Astrocyte of the cerebellum (primary cell): ENCODE data around the gene ARHGEF28.

Experiments used
- DNase-seq: peaks from one replicate; pipeline ENCODE4 v3.0.0-alpha.2; 2011; ENCODE audit warnings: low read depth
- H3K4me3 ChIP-seq: 2 replicates; pipeline ENCODE4 v1.5.1; 2011; ENCODE audit warnings: mild to moderate bottlenecking, low read depth, low read length, moderate library complexity
- in situ Hi-C: cut with HindIII; loops from 2 replicates; pipeline ENCODE4 v1.10.0; 2017; ENCODE audit warnings: low sequenced_read_pairs
- TF ChIP-seq, protein P1 (sequence below): IDR thresholded peaks from 2 replicates; pipeline ENCODE4 v1.5.1; 2012; ENCODE audit warnings: low read length, low read depth, moderate library complexity, mild to moderate bottlenecking; ENCODE audit errors: missing control alignments

ARHGEF28 gene

GRCh38 chr5:73726071-73726470 is 100.1 kb downstream of the ARHGEF28 start:
- no peak overlapping the region for H3K4me3 ChIP-seq
- TF ChIP-seq, protein P1, sequence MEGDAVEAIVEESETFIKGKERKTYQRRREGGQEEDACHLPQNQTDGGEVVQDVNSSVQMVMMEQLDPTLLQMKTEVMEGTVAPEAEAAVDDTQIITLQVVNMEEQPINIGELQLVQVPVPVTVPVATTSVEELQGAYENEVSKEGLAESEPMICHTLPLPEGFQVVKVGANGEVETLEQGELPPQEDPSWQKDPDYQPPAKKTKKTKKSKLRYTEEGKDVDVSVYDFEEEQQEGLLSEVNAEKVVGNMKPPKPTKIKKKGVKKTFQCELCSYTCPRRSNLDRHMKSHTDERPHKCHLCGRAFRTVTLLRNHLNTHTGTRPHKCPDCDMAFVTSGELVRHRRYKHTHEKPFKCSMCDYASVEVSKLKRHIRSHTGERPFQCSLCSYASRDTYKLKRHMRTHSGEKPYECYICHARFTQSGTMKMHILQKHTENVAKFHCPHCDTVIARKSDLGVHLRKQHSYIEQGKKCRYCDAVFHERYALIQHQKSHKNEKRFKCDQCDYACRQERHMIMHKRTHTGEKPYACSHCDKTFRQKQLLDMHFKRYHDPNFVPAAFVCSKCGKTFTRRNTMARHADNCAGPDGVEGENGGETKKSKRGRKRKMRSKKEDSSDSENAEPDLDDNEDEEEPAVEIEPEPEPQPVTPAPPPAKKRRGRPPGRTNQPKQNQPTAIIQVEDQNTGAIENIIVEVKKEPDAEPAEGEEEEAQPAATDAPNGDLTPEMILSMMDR, result no peak
- in situ Hi-C loops, result no loop called here
- no peak for DNase-seq

DNA sequence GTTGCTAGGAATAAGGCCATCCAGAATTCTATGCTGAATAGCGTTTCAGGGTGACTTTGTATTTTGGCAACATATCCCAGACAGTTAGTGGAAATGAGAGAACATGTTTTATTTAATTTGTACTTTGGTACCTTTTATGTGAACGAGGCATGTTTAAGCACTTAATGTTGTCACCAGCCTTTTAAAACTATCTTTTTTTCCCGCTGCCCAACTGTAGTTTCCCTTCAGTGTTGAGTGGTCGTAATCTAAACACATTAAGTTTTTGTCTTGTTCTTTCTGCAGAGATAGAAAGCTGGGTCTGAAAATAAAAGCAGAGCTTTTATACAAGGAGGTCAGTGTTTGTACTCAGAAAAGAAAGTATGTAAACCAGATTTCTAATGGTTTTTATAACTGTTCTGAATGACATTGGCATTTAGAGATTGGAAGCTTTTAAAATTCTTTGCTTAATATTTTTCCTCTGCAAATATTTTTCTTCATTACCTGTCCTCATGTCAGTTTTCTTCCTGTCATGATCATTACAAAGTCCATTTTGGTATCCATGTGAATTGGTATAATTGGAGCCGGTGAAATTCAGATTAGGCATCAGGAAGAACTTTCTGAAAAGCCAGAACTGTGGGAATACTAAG is 100.7 kb downstream of the ARHGEF28 start:
- in situ Hi-C loops, result no loop called here
- no peak for DNase-seq
- H3K4me3 ChIP-seq, result no peak overlapping the region
- TF ChIP-seq, protein P1, result no peak

DNA sequence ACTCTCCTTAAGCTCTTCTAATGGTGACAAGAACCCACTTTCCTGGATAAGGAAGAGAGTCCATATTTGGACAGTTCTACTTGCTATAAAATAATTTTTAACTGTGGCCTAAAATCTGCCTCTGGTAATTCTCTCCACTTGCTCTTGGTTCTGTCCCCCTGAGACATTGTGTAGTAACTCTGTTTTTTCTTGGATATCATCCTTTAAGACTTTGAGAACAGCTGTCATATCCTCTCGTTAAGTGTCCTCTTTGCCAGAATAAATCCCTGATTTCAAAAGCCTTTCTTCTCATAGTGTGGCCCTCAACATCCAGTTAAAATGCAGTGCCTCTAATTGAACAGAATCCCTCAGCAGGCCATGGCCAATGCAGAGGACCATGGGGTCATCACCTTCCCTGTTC is 101.5 kb downstream of the ARHGEF28 start:
- in situ Hi-C loops, result no loop called here
- no peak overlapping the region for H3K4me3 ChIP-seq
- DNase-seq, result no peak
- TF ChIP-seq, protein P1, result no peak

DNA sequence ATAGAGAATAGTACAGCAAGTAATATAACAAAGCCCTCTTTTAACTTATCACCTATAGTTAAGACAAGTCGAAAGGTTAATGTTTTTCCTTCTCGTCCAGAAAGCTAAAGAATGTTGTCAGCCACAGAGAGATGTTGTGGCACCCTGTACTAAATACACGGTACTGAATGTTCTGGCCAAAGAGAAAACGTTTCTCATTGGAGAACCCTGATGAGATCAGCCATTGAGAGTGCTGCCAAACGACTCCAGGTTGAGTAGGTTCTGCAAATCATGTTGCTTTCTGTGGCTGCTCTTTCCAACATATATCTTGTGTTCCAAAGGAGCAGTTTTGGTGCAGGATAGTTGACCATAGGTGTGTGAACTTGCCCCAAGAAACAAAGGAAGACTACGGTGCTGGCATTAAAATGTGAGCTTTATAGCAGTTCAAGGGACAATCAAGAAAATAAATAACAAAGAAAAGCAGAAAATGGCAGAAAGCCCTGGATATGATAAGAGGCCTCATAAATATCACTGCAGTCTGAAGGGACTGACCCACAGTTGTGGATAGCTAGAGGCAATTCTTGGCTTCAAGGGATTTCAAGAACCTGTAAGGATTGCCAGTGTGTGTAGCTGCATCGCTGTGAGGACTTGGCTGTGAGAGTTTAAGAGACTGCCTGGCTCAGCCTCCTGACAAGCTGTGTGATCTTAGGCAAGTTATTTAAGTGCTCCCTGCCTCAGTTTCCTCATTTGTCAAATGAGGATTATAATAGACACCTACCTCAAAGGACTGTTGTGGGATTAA is 102.7 kb downstream of the ARHGEF28 start:
- no peak overlapping the region for H3K4me3 ChIP-seq
- in situ Hi-C loops, result no loop called here
- TF ChIP-seq, protein P1, result no peak
- no peak for DNase-seq

DNA sequence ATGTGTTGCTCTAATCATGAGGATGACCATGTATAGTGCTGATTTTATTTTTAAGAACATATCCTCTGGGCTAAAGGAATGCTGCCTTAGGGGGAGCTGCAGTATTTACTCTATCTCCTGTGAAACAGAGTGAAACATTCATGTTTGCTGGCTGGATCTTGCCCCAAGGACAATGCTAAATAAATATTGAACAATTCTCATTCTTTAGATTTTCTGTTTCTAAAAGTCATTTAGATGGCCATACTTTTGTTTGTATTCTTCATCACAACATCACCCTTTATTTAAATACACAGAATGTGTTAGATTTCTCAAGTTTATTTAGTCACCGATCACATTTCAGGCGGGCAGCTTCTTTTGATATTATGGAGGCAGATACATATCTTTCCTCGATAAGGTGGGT is 103.3 kb downstream of the ARHGEF28 start:
- in situ Hi-C loops, result no loop called here
- TF ChIP-seq, protein P1, result no peak
- DNase-seq, result no peak
- H3K4me3 ChIP-seq, result no peak overlapping the region

DNA sequence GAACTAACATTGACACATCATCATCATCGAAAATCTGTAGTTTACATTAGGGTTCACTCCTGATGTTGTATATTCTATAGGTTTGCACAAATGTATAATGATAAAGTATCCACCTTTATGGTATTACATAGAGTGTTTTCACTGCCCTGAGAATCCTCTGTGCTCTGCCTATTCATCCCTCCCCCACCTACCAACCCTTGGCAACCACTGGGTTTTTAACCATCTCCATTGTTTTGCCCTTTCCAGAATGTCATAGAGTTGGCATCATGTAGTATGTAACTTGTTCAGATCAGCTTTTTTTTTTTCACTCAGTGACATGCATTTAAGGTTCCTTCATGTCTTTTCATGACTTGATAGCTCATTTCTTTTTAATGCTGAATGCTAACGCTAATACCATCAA is 106.0 kb downstream of the ARHGEF28 start:
- in situ Hi-C loops, result no loop called here
- H3K4me3 ChIP-seq, result no peak overlapping the region
- TF ChIP-seq, protein P1, result no peak
- DNase-seq, result no peak
